ENCODE data around the gene PDE3B.

Gene PDE3B

GRCh38 chr11:14902650-14903350 is 259.2 kb downstream of the PDE3B start:
- TF ChIP-seq ZFX (IDR thresholded peaks at IDR 0.05) (no peak), CTCF (conservative IDR thresholded peaks at IDR 0.05) (no peak)

GRCh38 chr11:14904745-14905103 is 261.1 kb downstream of the PDE3B start:
- TF ChIP-seq CTCF (conservative IDR thresholded peaks at IDR 0.05) (peak; percentile 80), ZFX (IDR thresholded peaks at IDR 0.05) (no peak)
- no peak overlapping the region for H3K27ac ChIP-seq

More at GRCh38 chr11:14902650-14903350, 259.2 kb downstream of the PDE3B start:
- no peak overlapping the region for H3K27ac ChIP-seq

GRCh38 chr11:14905104-14906033 is 261.8 kb downstream of the PDE3B start:
- no peak overlapping the region for H3K27ac ChIP-seq
- TF ChIP-seq ZFX (IDR thresholded peaks at IDR 0.05) (no peak), CTCF (conservative IDR thresholded peaks at IDR 0.05) (peak; percentile 52)

GRCh38 chr11:14906578-14906977 is 263.0 kb downstream of the PDE3B start:
- no peak overlapping the region for H3K27ac ChIP-seq

GRCh38 chr11:14906993-14907392 is 263.4 kb downstream of the PDE3B start:
- TF ChIP-seq ZFX (IDR thresholded peaks at IDR 0.05): no peak
- no peak for TF ChIP-seq CTCF (conservative IDR thresholded peaks at IDR 0.05)
- H3K27ac ChIP-seq: 0 out of 2 replicates have a peak overlapping the region, but pooled peaks have one; percentile 17

More at GRCh38 chr11:14906578-14906977, 263.0 kb downstream of the PDE3B start:
- TF ChIP-seq CTCF (conservative IDR thresholded peaks at IDR 0.05) (no peak), ZFX (IDR thresholded peaks at IDR 0.05) (no peak)

- peak overlapping the region; percentile 17; the same call in 1 of the 2 replicates for H3K27ac ChIP-seq
- TF ChIP-seq CTCF (conservative IDR thresholded peaks at IDR 0.05): peak; percentile 93
- no peak for TF ChIP-seq ZFX (IDR thresholded peaks at IDR 0.05)
Measured at GRCh38 chr11:14907411-14908213, 264.0 kb downstream of the PDE3B start.
